GM12872 (cell line): ENCODE data around the gene TNFSF8.

Experiments used
- CTCF ChIP-seq: IDR thresholded peaks from 3 replicates; pipeline ENCODE4 v1.5.1; 2011; ENCODE audit warnings: low read depth, mild to moderate bottlenecking, low read length, moderate library complexity; ENCODE audit not compliant: insufficient read depth

The TNFSF8 gene

GRCh38 chr9:114924327-114924726 is 6.1 kb downstream of the TNFSF8 start:
- no peak for TF ChIP-seq CTCF

GRCh38 chr9:114923918-114924317 is 6.5 kb downstream of the TNFSF8 start:
- no peak for TF ChIP-seq CTCF

GRCh38 chr9:114921171-114921570 is 9.2 kb downstream of the TNFSF8 start:
- TF ChIP-seq CTCF, result no peak

- TF ChIP-seq CTCF, result no peak
These were observed 10.8 kb downstream of the TNFSF8 start for GRCh38 chr9:114919611-114920010.

- no peak for TF ChIP-seq CTCF
These were observed 13.9 kb downstream of the TNFSF8 start for GRCh38 chr9:114916481-114916880.

- no peak; the same call in 2 of the 3 replicates for TF ChIP-seq CTCF
These were observed 16.3 kb downstream of the TNFSF8 start for GRCh38 chr9:114914139-114914538.

- no peak for TF ChIP-seq CTCF
These were observed 16.7 kb downstream of the TNFSF8 start for GRCh38 chr9:114913656-114914055.

GRCh38 chr9:114913217-114913616 is 17.2 kb downstream of the TNFSF8 start:
- no peak for TF ChIP-seq CTCF
